GM12878 (cell line): ENCODE results near the gene FARSB. TPM values are rescaled to one million over a fixed set of nuclear protein-coding genes. Genes with fewer than 3 reads are reported as not detected.

Experiments
- ATAC-seq: fragments of 200-7000 bp; cut with Tn5 transposase; 3 replicates; pipeline ENCODE4 v1.9.1; 2020; ENCODE audit warnings: mild to moderate bottlenecking, moderate library complexity
- BruUV-seq: library from RNA; stranded (reverse); fragments of 400-500 nt; replicated peaks from 2 replicates; lab custom pipeline; 2021; lab: Mats Ljungman, UMichigan
- CTCF ChIA-PET: fragments of 300-600 bp; sonication (Branson Sonifier 250); formaldehyde crosslinking; extraction: SDS; loops from one replicate; lab custom pipeline; 2021; ENCODE audit warnings: inconsistent platforms; lab: Yijun Ruan, JAX
- POLR2A ChIA-PET: fragments of 350-600 bp; formaldehyde crosslinking; extraction: SDS; loops from one replicate; lab custom pipeline; 2021; ENCODE audit warnings: inconsistent platforms; lab: Charles Lee
- RAD21 ChIA-PET: fragments of 300-600 bp; sonication (Branson Sonifier 250); formaldehyde crosslinking; loops from one replicate; lab custom pipeline; 2023; ENCODE audit warnings: antibody characterized with exemption; ENCODE audit not compliant: unreplicated experiment; lab: Charles Lee
- SMC1A ChIA-PET: fragments of 300-600 bp; sonication (Branson Sonifier 250); formaldehyde crosslinking; loops from one replicate; lab custom pipeline; 2023; ENCODE audit not compliant: unreplicated experiment, uncharacterized antibody; lab: Charles Lee
- DNase-seq: peaks from one replicate; pipeline ENCODE4 v3.0.0-alpha.2; 2011; ENCODE audit warnings: low read depth, low spot score
- FAIRE-seq: peaks from 3 replicates; lab custom pipeline; 2011; peaks lifted over from hg19 to GRCh38; lab: Jason Lieb, UNC
- H2AFZ ChIP-seq: 2 replicates; pipeline ENCODE4 v1.6.0; 2011; ENCODE audit warnings: low read depth, low read length, control low read depth; ENCODE audit not compliant: control insufficient read depth
- H3K27ac ChIP-seq: 2 replicates; pipeline ENCODE4 v1.5.1; 2011; ENCODE audit warnings: control low read depth; ENCODE audit not compliant: control insufficient read depth, insufficient read depth
- H3K27me3 ChIP-seq, 2 experiments: replicated peaks in 1 of 2; 2 replicates each; pipeline versions ENCODE4 v1.6.0 to v1.6.1; 2011; ENCODE audit warnings: low read length in 1 of 2; ENCODE audit not compliant: control insufficient read depth in 2 of 2, insufficient read depth in 2 of 2
- H3K36me3 ChIP-seq, 2 experiments: 2 replicates each; pipeline ENCODE4 v1.5.1; 2011; ENCODE audit warnings: low read length in 1 of 2; ENCODE audit not compliant: control insufficient read depth in 2 of 2, insufficient read depth in 2 of 2
- H3K4me1 ChIP-seq: 2 replicates; pipeline ENCODE4 v1.6.1; 2011; ENCODE audit warnings: mild to moderate bottlenecking, low read length, moderate library complexity, mixed read lengths; ENCODE audit not compliant: control insufficient read depth, insufficient read depth
- H3K4me2 ChIP-seq: 2 replicates; pipeline ENCODE4 v1.6.0; 2011; ENCODE audit warnings: control low read depth; ENCODE audit not compliant: control insufficient read depth, insufficient read depth
- H3K4me3 ChIP-seq: fragments of 200-600 bp; sonication (generic); 2 replicates; pipeline ENCODE4 v1.5.1; 2016
- H3K79me2 ChIP-seq: 2 replicates; pipeline ENCODE4 v1.6.0; 2011; ENCODE audit warnings: low read length; ENCODE audit not compliant: control insufficient read depth, insufficient read depth
- H3K9ac ChIP-seq: 2 replicates; pipeline ENCODE4 v1.8.0; 2011; ENCODE audit warnings: low read length, control low read depth, mixed read lengths; ENCODE audit not compliant: control insufficient read depth, insufficient read depth
- H3K9me3 ChIP-seq: replicated peaks from 3 replicates; pipeline ENCODE4 v1.5.1; 2011; ENCODE audit warnings: mild to moderate bottlenecking, low read length; ENCODE audit not compliant: control insufficient read depth, insufficient read depth
- H4K20me1 ChIP-seq: 2 replicates; pipeline ENCODE4 v1.6.0; 2011; ENCODE audit not compliant: control insufficient read depth, insufficient read depth
- BMI1 ChIP-seq: fragments of 450-650 bp; IDR thresholded peaks from 2 replicates; pipeline ENCODE4 v1.6.1; 2016; ENCODE audit warnings: mild to moderate bottlenecking, moderate library complexity, borderline replicate concordance
- CBX5 ChIP-seq: sonication (generic); IDR thresholded peaks from 2 replicates; pipeline ENCODE4 v1.6.1; 2016; ENCODE audit warnings: low read depth, moderate library complexity, mild to moderate bottlenecking, inconsistent platforms
- ETV6 ChIP-seq, 2 experiments: fragments of 450-650 bp in 1 of 2; IDR thresholded peaks in 1 of 2; conservative IDR thresholded peaks in 1 of 2; 2 replicates each; pipeline ENCODE4 v1.6.1; 2014; ENCODE audit warnings: antibody characterized with exemption in 1 of 2, borderline replicate concordance in 1 of 2, low read depth in 1 of 2, mild to moderate bottlenecking in 1 of 2, moderate library complexity in 1 of 2
- RAD21 ChIP-seq: IDR thresholded peaks from 2 replicates; pipeline ENCODE4 v1.6.1; 2011; ENCODE audit warnings: mild to moderate bottlenecking, low read depth, low read length, moderate library complexity; ENCODE audit not compliant: insufficient read depth
- RB1 ChIP-seq: fragments of 450-650 bp; formaldehyde crosslinking; IDR thresholded peaks from 2 replicates; pipeline ENCODE4 v1.6.1; 2017; ENCODE audit warnings: mild to moderate bottlenecking, borderline replicate concordance
- SP1 ChIP-seq: IDR thresholded peaks from one replicate; pipeline ENCODE4 v1.6.1; 2011; ENCODE audit warnings: low read depth, low read length
- SREBF1 ChIP-seq: IDR thresholded peaks from 2 replicates; pipeline ENCODE4 v1.6.1; 2012; ENCODE audit warnings: mild to moderate bottlenecking, low read length
- TARDBP ChIP-seq: IDR thresholded peaks from 2 replicates; pipeline ENCODE4 v1.6.1; 2016; ENCODE audit warnings: borderline replicate concordance
- ZNF24 ChIP-seq: fragments of 450-650 bp; IDR thresholded peaks from 2 replicates; pipeline ENCODE4 v1.6.1; 2017; ENCODE audit warnings: antibody characterized with exemption, mild to moderate bottlenecking
- ZNF274 ChIP-seq: IDR thresholded peaks from one replicate; pipeline ENCODE4 v1.8.0; 2011; ENCODE audit not compliant: insufficient read length, insufficient read depth
- WGBS: methylation state at CpG from one replicate; pipeline ENCODE4 v1.1.6; 2016; ENCODE audit warnings: low lambda C conversion rate; ENCODE audit not compliant: insufficient replicate concordance, insufficient coverage; ENCODE audit errors: missing lambda C conversion rate; 5-methylcytosine and 5-hydroxymethylcytosine counted together
- in situ Hi-C: fragments of 300-500 bp; cut with MboI; formaldehyde crosslinking; loops from 9 replicates; pipeline ENCODE4 v1.14.3; 2018; ENCODE audit warnings: mixed read lengths
- intact Hi-C: fragments of 100-400 bp; cut with micrococcal nuclease; formaldehyde crosslinking; loops from one replicate; pipeline ENCODE4 v1.14.2; 2022; ENCODE audit not compliant: unreplicated experiment
- polyA plus RNA-seq, 11 experiments: library from polyadenylated mRNA; depleted of rRNA in 4 of 11; unstranded in 6 of 11; stranded (reverse) in 5 of 11; fragments of >200 nt; fragmentation: Nextera tagmentation in 4 of 11; fragmentation: Illumina TruSeq in 1 of 11; extraction: Ambion mirVana in 4 of 11; extraction: Trizol in 1 of 11; gene quantifications; 1 replicate in 1 of 11; 2 replicates in 10 of 11; pipeline versions ENCODE4 v1.2.1 to v1.2.3, GENCODE V29; 2011 to 2016; ENCODE audit warnings: inconsistent platforms in 2 of 11, missing spikeins in 2 of 11, low read depth in 1 of 11
- total RNA-seq, 4 experiments: library from RNA; depleted of rRNA in 3 of 4; stranded (reverse); fragments of >200 nt in 3 of 4; fragmentation: Illumina TruSeq in 1 of 4; extraction: Trizol in 1 of 4; gene quantifications; 2 replicates each; pipeline versions ENCODE4 v1.2.1 to v1.2.3, GENCODE V29; 2013 to 2021
- TF ChIP-seq, protein P1 (sequence below): IDR thresholded peaks from 2 replicates; pipeline ENCODE4 v1.6.1; 2011; ENCODE audit warnings: mild to moderate bottlenecking, low read depth, low read length, moderate library complexity; ENCODE audit not compliant: insufficient replicate concordance
- TF ChIP-seq, protein P2 (sequence below): fragments of 450-650 bp; formaldehyde crosslinking; IDR thresholded peaks from 2 replicates; pipeline ENCODE4 v1.5.0; 2022; ENCODE audit warnings: mild to moderate bottlenecking, missing genetic modification characterization
- TF ChIP-seq, protein P3 (sequence below): fragments of 450-650 bp; IDR thresholded peaks from 2 replicates; pipeline ENCODE4 v1.6.1; 2017; ENCODE audit warnings: antibody characterized with exemption, mild to moderate bottlenecking, moderate library complexity

FARSB gene
- total and polyA plus RNA-seq, 10 of the 15 experiments (the other 5 are each of a cell fraction or from before 2014, with no cell fraction given): 32.4 to 127 (median 73.8) TPM

DNA sequence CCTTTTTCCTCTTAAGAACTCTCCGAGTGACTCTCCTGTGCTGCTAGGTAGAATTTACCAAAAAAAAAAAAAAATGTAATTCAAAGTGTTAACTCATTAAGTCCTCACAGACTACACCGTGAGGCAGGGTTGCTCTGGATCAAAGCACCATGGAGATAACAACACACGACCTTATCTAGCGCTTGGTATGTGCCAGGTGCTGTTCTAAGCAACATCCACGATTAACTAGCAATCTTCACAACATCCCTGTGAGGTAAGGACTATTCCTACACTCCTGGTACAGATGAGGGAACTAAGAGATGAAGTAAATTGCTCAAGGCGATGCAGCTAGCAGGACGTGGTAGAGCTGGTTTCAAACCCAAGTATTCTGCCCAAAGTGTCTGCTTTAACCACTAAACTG is 17.4 kb upstream of the FARSB start (continued):
- TF ChIP-seq, protein P1, sequence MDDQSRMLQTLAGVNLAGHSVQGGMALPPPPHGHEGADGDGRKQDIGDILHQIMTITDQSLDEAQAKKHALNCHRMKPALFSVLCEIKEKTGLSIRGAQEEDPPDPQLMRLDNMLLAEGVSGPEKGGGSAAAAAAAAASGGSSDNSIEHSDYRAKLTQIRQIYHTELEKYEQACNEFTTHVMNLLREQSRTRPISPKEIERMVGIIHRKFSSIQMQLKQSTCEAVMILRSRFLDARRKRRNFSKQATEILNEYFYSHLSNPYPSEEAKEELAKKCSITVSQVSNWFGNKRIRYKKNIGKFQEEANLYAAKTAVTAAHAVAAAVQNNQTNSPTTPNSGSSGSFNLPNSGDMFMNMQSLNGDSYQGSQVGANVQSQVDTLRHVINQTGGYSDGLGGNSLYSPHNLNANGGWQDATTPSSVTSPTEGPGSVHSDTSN: no peak
- TF ChIP-seq SP1: no peak

DNA sequence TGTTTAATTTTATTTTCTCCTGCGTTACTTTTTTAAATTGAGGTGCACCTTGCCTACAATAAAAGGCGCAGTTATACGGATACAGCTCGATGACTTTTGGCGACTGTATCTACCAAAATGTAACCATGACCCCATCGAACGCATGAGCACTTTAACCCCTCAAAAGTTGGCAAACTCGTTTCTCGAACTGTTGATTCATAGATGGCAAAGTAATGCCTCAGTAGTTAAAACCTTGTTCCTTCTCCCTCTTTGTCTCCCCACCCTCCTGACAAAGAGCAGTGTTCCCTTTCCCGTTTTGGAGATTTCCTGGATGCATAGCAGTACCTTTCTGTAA is 16.1 kb upstream of the FARSB start:
- H3K27me3 ChIP-seq: peaks cover 3 to 8% of the 10 kb centered on the region in 2 experiments
- no peaks in the 10 kb centered on the region for H4K20me1 ChIP-seq
- FAIRE-seq (no peak), DNase-seq (no peak), ATAC-seq (no peak)
- H3K9ac ChIP-seq: no peak overlapping the region
- intact Hi-C loops (no loop called here), in situ Hi-C loops (no loop called here)
- TF ChIP-seq ZNF24 (no peak), RAD21 (no peak), ETV6 (conservative IDR thresholded peaks at IDR 0.05 in 1 of 2, IDR thresholded peaks at IDR 0.05 in 1 of 2; ENCODE audit: borderline replicate concordance in 1 of 2, low read depth in 1 of 2) (no peak), BMI1 (no peak), TARDBP (no peak), RB1 (no peak), CBX5 (no peak), SREBF1 (no peak), ZNF274 (no peak)
- TF ChIP-seq, protein P2, sequence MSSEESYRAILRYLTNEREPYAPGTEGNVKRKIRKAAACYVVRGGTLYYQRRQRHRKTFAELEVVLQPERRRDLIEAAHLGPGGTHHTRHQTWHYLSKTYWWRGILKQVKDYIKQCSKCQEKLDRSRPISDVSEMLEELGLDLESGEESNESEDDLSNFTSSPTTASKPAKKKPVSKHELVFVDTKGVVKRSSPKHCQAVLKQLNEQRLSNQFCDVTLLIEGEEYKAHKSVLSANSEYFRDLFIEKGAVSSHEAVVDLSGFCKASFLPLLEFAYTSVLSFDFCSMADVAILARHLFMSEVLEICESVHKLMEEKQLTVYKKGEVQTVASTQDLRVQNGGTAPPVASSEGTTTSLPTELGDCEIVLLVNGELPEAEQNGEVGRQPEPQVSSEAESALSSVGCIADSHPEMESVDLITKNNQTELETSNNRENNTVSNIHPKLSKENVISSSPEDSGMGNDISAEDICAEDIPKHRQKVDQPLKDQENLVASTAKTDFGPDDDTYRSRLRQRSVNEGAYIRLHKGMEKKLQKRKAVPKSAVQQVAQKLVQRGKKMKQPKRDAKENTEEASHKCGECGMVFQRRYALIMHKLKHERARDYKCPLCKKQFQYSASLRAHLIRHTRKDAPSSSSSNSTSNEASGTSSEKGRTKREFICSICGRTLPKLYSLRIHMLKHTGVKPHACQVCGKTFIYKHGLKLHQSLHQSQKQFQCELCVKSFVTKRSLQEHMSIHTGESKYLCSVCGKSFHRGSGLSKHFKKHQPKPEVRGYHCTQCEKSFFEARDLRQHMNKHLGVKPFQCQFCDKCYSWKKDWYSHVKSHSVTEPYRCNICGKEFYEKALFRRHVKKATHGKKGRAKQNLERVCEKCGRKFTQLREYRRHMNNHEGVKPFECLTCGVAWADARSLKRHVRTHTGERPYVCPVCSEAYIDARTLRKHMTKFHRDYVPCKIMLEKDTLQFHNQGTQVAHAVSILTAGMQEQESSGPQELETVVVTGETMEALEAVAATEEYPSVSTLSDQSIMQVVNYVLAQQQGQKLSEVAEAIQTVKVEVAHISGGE: no peak
- TF ChIP-seq, protein P3, sequence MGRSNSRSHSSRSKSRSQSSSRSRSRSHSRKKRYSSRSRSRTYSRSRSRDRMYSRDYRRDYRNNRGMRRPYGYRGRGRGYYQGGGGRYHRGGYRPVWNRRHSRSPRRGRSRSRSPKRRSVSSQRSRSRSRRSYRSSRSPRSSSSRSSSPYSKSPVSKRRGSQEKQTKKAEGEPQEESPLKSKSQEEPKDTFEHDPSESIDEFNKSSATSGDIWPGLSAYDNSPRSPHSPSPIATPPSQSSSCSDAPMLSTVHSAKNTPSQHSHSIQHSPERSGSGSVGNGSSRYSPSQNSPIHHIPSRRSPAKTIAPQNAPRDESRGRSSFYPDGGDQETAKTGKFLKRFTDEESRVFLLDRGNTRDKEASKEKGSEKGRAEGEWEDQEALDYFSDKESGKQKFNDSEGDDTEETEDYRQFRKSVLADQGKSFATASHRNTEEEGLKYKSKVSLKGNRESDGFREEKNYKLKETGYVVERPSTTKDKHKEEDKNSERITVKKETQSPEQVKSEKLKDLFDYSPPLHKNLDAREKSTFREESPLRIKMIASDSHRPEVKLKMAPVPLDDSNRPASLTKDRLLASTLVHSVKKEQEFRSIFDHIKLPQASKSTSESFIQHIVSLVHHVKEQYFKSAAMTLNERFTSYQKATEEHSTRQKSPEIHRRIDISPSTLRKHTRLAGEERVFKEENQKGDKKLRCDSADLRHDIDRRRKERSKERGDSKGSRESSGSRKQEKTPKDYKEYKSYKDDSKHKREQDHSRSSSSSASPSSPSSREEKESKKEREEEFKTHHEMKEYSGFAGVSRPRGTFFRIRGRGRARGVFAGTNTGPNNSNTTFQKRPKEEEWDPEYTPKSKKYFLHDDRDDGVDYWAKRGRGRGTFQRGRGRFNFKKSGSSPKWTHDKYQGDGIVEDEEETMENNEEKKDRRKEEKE: no peak
- ChIA-PET POLR2A (no interaction called here), CTCF (no interaction called here), SMC1A (interaction anchor here (0.6 kb wide), 1 partner anchor 60 kb away, joined by 3 read pairs; no protein-coding TSS in a partner anchor), RAD21 (no interaction called here)
- H3K9me3 ChIP-seq: no peaks in the 10 kb centered on the region
- no peaks in the 10 kb centered on the region for H3K36me3 ChIP-seq
- WGBS: 15% methylated on average over 10 of the region's 10 CpGs
- no peak overlapping the region for H2AFZ ChIP-seq
- H3K79me2 ChIP-seq: no peaks in the 10 kb centered on the region
- BruUV-seq: no TSS peak
- no peaks in the 10 kb centered on the region for H3K4me1 ChIP-seq
- H3K4me3 ChIP-seq: no peak overlapping the region
- H3K27ac ChIP-seq: no peak overlapping the region
- no peak overlapping the region for H3K4me2 ChIP-seq
